Effector memory CD8-positive, alpha-beta T cell (primary cell): Measurements from ENCODE around the gene ACTN4.

Experiments
- ATAC-seq: fragments of 150-1000 bp; cut with Tn5 transposase; replicated peaks from 2 replicates; pipeline ENCODE4 v1.10.0; 2021; ENCODE audit warnings: mild to moderate bottlenecking, moderate library complexity
- DNase-seq, 3 experiments: peaks; one replicate each; pipeline ENCODE4 v3.0.0; 2021
- H3K27ac Mint-ChIP-seq, 2 donors: one replicate each; pipeline ENCODE4 v1.8.0; 2022; ENCODE audit warnings: mild to moderate bottlenecking in 2 of 2, mixed read lengths in 2 of 2, moderate library complexity in 2 of 2
- H3K27me3 Mint-ChIP-seq, 2 donors: one replicate each; pipeline ENCODE4 v1.8.0; 2022; ENCODE audit warnings: mixed read lengths in 2 of 2
- H3K36me3 Mint-ChIP-seq: one replicate; pipeline ENCODE4 v1.8.0; 2022; ENCODE audit warnings: mild to moderate bottlenecking, moderate library complexity, mixed read lengths; ENCODE audit not compliant: insufficient read depth
- H3K4me1 Mint-ChIP-seq, 2 donors: one replicate each; pipeline ENCODE4 v1.8.0; 2022; ENCODE audit warnings: low read depth in 2 of 2, mixed read lengths in 2 of 2
- H3K4me3 Mint-ChIP-seq, 2 donors: one replicate each; pipeline ENCODE4 v1.8.0; 2022; ENCODE audit warnings: mild to moderate bottlenecking in 2 of 2, mixed read lengths in 2 of 2, moderate library complexity in 2 of 2
- H3K9me3 Mint-ChIP-seq, 2 donors: one replicate each; pipeline ENCODE4 v1.8.0; 2022; ENCODE audit warnings: mixed read lengths in 2 of 2

ACTN4 gene

DNA sequence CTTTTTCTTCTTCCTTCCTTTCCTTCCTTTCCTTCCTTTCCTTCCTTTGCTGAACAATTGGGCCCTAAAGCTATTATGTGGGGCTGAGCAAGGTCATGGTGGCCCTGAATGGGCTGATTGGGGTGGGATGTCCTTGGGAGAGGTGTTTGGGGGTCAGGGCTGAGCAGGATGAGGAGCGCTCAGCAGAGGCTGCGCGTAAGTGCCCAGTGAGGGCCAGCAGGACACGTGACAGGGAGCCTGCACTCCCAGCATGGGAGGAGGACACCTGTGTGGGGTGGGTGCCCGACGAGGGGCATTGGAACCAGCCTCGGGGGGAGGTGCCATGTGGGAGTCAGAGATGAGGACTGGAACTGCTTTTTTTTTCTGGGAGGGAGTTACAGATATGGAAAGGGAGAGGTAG, 131.3 kb downstream of the ACTN4 start:
- Mint-ChIP-seq H3K9me3 (no peaks in the 10 kb centered on the region), H3K27me3 (peaks cover 6 to 9% of the 10 kb centered on the region in 2 donors), H3K36me3 (peaks cover 5% of the 10 kb centered on the region), H3K4me1 (no peaks in the 10 kb centered on the region), H3K27ac (no peak overlapping the region), H3K4me3 (no peak overlapping the region)
- no peak for ATAC-seq
- no peak for DNase-seq

DNA sequence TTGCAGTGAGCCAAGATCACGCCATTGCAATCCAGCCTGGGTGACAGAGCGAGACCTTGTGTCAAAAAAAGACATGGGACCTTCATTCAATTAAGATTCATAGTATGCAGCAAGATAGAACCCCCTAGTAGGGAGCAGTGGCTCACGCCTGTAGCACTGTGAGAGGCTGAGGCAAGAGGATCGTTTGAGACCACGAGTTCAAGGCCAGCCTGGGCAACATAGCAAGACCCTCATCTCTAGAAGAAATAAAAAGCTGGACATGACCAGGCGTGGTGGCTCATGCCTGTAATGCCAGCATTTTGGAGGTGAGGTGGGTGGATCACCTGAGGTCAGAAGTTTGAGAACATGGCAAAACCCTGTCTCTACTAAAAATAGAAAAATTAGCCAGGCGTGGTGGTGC, 133.0 kb downstream of the ACTN4 start:
- no peak for ATAC-seq
- no peak for DNase-seq
- Mint-ChIP-seq H3K36me3 (peaks cover 5% of the 10 kb centered on the region), H3K4me3 (no peak overlapping the region), H3K27me3 (peaks cover 6 to 9% of the 10 kb centered on the region in 2 donors), H3K27ac (no peak overlapping the region), H3K9me3 (no peaks in the 10 kb centered on the region), H3K4me1 (no peaks in the 10 kb centered on the region)

DNA sequence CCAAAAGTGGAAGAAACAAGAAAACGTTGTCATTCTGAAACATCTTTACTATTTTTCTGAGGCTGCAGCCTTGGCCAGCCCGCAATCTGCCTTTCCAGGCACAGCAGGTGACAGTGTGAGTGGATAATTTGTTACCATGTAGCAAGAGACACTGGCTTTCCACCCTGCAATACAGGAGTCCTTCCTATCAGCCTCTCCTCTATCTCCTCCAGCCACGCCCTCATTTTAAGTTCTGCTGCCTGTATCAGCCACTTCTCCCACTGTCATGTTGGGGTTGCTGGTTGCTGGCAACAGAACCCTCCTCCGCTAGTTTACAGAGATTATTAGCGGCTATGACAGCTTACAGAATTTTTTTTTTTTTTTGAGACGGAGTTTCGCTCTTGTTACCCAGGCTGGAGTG, 133.6 kb downstream of the ACTN4 start:
- peaks cover 5% of the 10 kb centered on the region for H3K36me3 Mint-ChIP-seq
- no peaks in the 10 kb centered on the region for H3K9me3 Mint-ChIP-seq
- H3K27me3 Mint-ChIP-seq, result peaks cover 6 to 9% of the 10 kb centered on the region in 2 donors
- no peaks in the 10 kb centered on the region for H3K4me1 Mint-ChIP-seq
- no peak for ATAC-seq
- H3K27ac Mint-ChIP-seq, result no peak overlapping the region
- DNase-seq, result no peak
- no peak overlapping the region for H3K4me3 Mint-ChIP-seq
